ENCODE results near the gene SERPING1.
A peak's percentile ranks its signal among the peaks of the same experiment; 100 is the strongest.

SERPING1 gene

GRCh38 chr11:57634311-57634710, 36.8 kb downstream of the SERPING1 start:
- peaks cover 6% of the 10 kb centered on the region for H3K4me1 ChIP-seq (ENCODE audit: control insufficient read depth, insufficient read depth, low read depth, low read length)
- H3K27ac ChIP-seq (ENCODE audit: low read length, poor library complexity, severe bottlenecking): no peak overlapping the region
- no peak overlapping the region for H4K91ac ChIP-seq (ENCODE audit: low read length)
- no peaks in the 10 kb centered on the region for H3K36me3 ChIP-seq (ENCODE audit: control insufficient read depth in 1 of 2, insufficient read depth in 2 of 2, low read depth in 1 of 2, low read length in 2 of 2)
- H2AFZ ChIP-seq (ENCODE audit: low read depth, low read length): no peak overlapping the region
- H3K23ac ChIP-seq (ENCODE audit: low read length in 2 of 2): no peak overlapping the region
- no peak overlapping the region for H3K4me2 ChIP-seq (ENCODE audit: low read length, poor library complexity, severe bottlenecking)
- peaks cover 27 to 32% of the 10 kb centered on the region in 2 experiments for H3K27me3 ChIP-seq (ENCODE audit: control insufficient read depth in 1 of 2, insufficient read depth in 1 of 2, low read length in 2 of 2)
- no peak overlapping the region for H3K14ac ChIP-seq (ENCODE audit: low read length in 2 of 2)
- H3K4me3 ChIP-seq (ENCODE audit: insufficient read depth in 1 of 2, low read depth in 1 of 2, low read length in 2 of 2): no peak overlapping the region
- H2AK5ac ChIP-seq (ENCODE audit: low read length, severe bottlenecking): no peak overlapping the region
- no peak overlapping the region for H3K9ac ChIP-seq (ENCODE audit: low read length)
- DNase-seq: no peak
- H2BK120ac ChIP-seq (ENCODE audit: low read depth, low read length): no peak overlapping the region
- H3K18ac ChIP-seq (ENCODE audit: low read depth in 1 of 2, low read length in 2 of 2): no peak overlapping the region
- no peak overlapping the region for H3K4ac ChIP-seq (ENCODE audit: low read depth in 1 of 2, low read length in 2 of 2)
- no peak overlapping the region for H4K8ac ChIP-seq (ENCODE audit: low read length)
- no peak overlapping the region for H2BK5ac ChIP-seq (ENCODE audit: low read depth, low read length, poor library complexity, severe bottlenecking)
- H2BK12ac ChIP-seq (ENCODE audit: low read length in 2 of 2): no peak overlapping the region
- no peak overlapping the region for H2BK15ac ChIP-seq (ENCODE audit: low read depth, poor library complexity, severe bottlenecking)
- H3K9me3 ChIP-seq (ENCODE audit: control insufficient read depth, low read length): no peaks in the 10 kb centered on the region
- peaks cover 5% of the 10 kb centered on the region for H3K79me1 ChIP-seq (replicated peaks; ENCODE audit: low read length, poor library complexity, severe bottlenecking)

GRCh38 chr11:57635246-57635645, 37.8 kb downstream of the SERPING1 start:
- H3K79me1 ChIP-seq (replicated peaks; ENCODE audit: low read length, poor library complexity, severe bottlenecking): peaks cover 5% of the 10 kb centered on the region
- no peak overlapping the region for H3K4me3 ChIP-seq (ENCODE audit: insufficient read depth in 1 of 2, low read depth in 1 of 2, low read length in 2 of 2)
- H4K91ac ChIP-seq (ENCODE audit: low read length): no peak overlapping the region
- no peak overlapping the region for H2AK5ac ChIP-seq (ENCODE audit: low read length, severe bottlenecking)
- H2BK5ac ChIP-seq (ENCODE audit: low read depth, low read length, poor library complexity, severe bottlenecking): no peak overlapping the region
- no peak overlapping the region for H3K18ac ChIP-seq (ENCODE audit: low read depth in 1 of 2, low read length in 2 of 2)
- H4K8ac ChIP-seq (ENCODE audit: low read length): no peak overlapping the region
- peaks cover 12% of the 10 kb centered on the region for H3K4me1 ChIP-seq (ENCODE audit: control insufficient read depth, insufficient read depth, low read depth, low read length)
- no peak overlapping the region for H3K4me2 ChIP-seq (ENCODE audit: low read length, poor library complexity, severe bottlenecking)
- DNase-seq: no peak
- H2BK12ac ChIP-seq (ENCODE audit: low read length in 2 of 2): no peak overlapping the region
- peaks cover 27 to 32% of the 10 kb centered on the region in 2 experiments for H3K27me3 ChIP-seq (ENCODE audit: control insufficient read depth in 1 of 2, insufficient read depth in 1 of 2, low read length in 2 of 2)
- H3K9ac ChIP-seq (ENCODE audit: low read length): no peak overlapping the region
- H3K4ac ChIP-seq (ENCODE audit: low read depth in 1 of 2, low read length in 2 of 2): no peak overlapping the region
- H3K27ac ChIP-seq (ENCODE audit: low read length, poor library complexity, severe bottlenecking): no peak overlapping the region
- H2BK15ac ChIP-seq (ENCODE audit: low read depth, poor library complexity, severe bottlenecking): peak overlapping the region; percentile 0
- H3K23ac ChIP-seq (ENCODE audit: low read length in 2 of 2): no peak overlapping the region
- H2BK120ac ChIP-seq (ENCODE audit: low read depth, low read length): no peak overlapping the region
- WGBS: 96% methylated on average over 7 of the region's 8 CpGs
- no peak overlapping the region for H3K14ac ChIP-seq (ENCODE audit: low read length in 2 of 2)
- H2AFZ ChIP-seq (ENCODE audit: low read depth, low read length): no peak overlapping the region
- H3K36me3 ChIP-seq (ENCODE audit: control insufficient read depth in 1 of 2, insufficient read depth in 2 of 2, low read depth in 1 of 2, low read length in 2 of 2): no peaks in the 10 kb centered on the region
- H3K9me3 ChIP-seq (ENCODE audit: control insufficient read depth, low read length): no peaks in the 10 kb centered on the region

GRCh38 chr11:57637626-57638004, 40.1 kb downstream of the SERPING1 start:
- peak overlapping the region; percentile 81 for H4K8ac ChIP-seq (ENCODE audit: low read length)
- H2BK15ac ChIP-seq (ENCODE audit: low read depth, poor library complexity, severe bottlenecking): peak overlapping the region; percentile 60
- peak overlapping the region; percentile 33 for H2AFZ ChIP-seq (ENCODE audit: low read depth, low read length)
- peak overlapping the region; percentile 59 to 64 for H2BK12ac ChIP-seq (ENCODE audit: low read length in 2 of 2)
- peak overlapping the region; percentile 71 for H4K91ac ChIP-seq (ENCODE audit: low read length)
- H3K4me2 ChIP-seq (ENCODE audit: low read length, poor library complexity, severe bottlenecking): peak overlapping the region; percentile 68
- peak overlapping the region; percentile 33 for H2AK5ac ChIP-seq (ENCODE audit: low read length, severe bottlenecking)
- H3K79me1 ChIP-seq (replicated peaks; ENCODE audit: low read length, poor library complexity, severe bottlenecking): peaks cover 9% of the 10 kb centered on the region
- 25% methylated on average over 13 of the region's 18 CpGs for WGBS
- peak overlapping the region; percentile 75 for H2BK120ac ChIP-seq (ENCODE audit: low read depth, low read length)
- H3K18ac ChIP-seq (ENCODE audit: low read depth in 1 of 2, low read length in 2 of 2): peak overlapping the region; percentile 30 to 78
- no peaks in the 10 kb centered on the region for H3K9me3 ChIP-seq (ENCODE audit: control insufficient read depth, low read length)
- H3K27me3 ChIP-seq (ENCODE audit: control insufficient read depth in 1 of 2, insufficient read depth in 1 of 2, low read length in 2 of 2): peaks cover 16 to 17% of the 10 kb centered on the region in 2 experiments
- H3K4me3 ChIP-seq (ENCODE audit: insufficient read depth in 1 of 2, low read depth in 1 of 2, low read length in 2 of 2): peak overlapping the region; percentile 49 to 97
- peak; percentile 18 for DNase-seq
- H3K14ac ChIP-seq (ENCODE audit: low read length in 2 of 2): peak overlapping the region in 1 of 2 experiments; percentile 14
- H2BK5ac ChIP-seq (ENCODE audit: low read depth, low read length, poor library complexity, severe bottlenecking): peak overlapping the region; percentile 14
- no peak overlapping the region for H3K23ac ChIP-seq (ENCODE audit: low read length in 2 of 2)
- peak overlapping the region; percentile 95 for H3K9ac ChIP-seq (ENCODE audit: low read length)
- H3K27ac ChIP-seq (ENCODE audit: low read length, poor library complexity, severe bottlenecking): peak overlapping the region; percentile 9
- H3K36me3 ChIP-seq (ENCODE audit: control insufficient read depth in 1 of 2, insufficient read depth in 2 of 2, low read depth in 1 of 2, low read length in 2 of 2): no peaks in the 10 kb centered on the region
- H3K4ac ChIP-seq (ENCODE audit: low read depth in 1 of 2, low read length in 2 of 2): peak overlapping the region; percentile 9 to 52
- peaks cover 19% of the 10 kb centered on the region for H3K4me1 ChIP-seq (ENCODE audit: control insufficient read depth, insufficient read depth, low read depth, low read length)

- Histone ChIP-seq H4K8ac (ENCODE audit: low read length) (peak overlapping the region; percentile 89), H3K4me2 (ENCODE audit: low read length, poor library complexity, severe bottlenecking) (peak overlapping the region; percentile 68), H2AFZ (ENCODE audit: low read depth, low read length) (peak overlapping the region; percentile 33), H3K36me3 (ENCODE audit: control insufficient read depth in 1 of 2, insufficient read depth in 2 of 2, low read depth in 1 of 2, low read length in 2 of 2) (no peaks in the 10 kb centered on the region), H4K91ac (ENCODE audit: low read length) (peak overlapping the region; percentile 99), H3K14ac (ENCODE audit: low read length in 2 of 2) (peak overlapping the region; percentile 76 to 89), H2BK15ac (ENCODE audit: low read depth, poor library complexity, severe bottlenecking) (peak overlapping the region; percentile 97), H2BK120ac (ENCODE audit: low read depth, low read length) (peak overlapping the region; percentile 98), H3K4me1 (ENCODE audit: control insufficient read depth, insufficient read depth, low read depth, low read length) (peaks cover 22% of the 10 kb centered on the region), H2AK5ac (ENCODE audit: low read length, severe bottlenecking) (peak overlapping the region; percentile 88), H3K18ac (ENCODE audit: low read depth in 1 of 2, low read length in 2 of 2) (peak overlapping the region; percentile 73 to 99), H3K27me3 (ENCODE audit: control insufficient read depth in 1 of 2, insufficient read depth in 1 of 2, low read length in 2 of 2) (peaks cover 13 to 17% of the 10 kb centered on the region in 2 experiments), H3K4me3 (ENCODE audit: insufficient read depth in 1 of 2, low read depth in 1 of 2, low read length in 2 of 2) (peak overlapping the region; percentile 82 to 97), H3K9me3 (ENCODE audit: control insufficient read depth, low read length) (no peaks in the 10 kb centered on the region), H3K9ac (ENCODE audit: low read length) (peak overlapping the region; percentile 95), H3K23ac (ENCODE audit: low read length in 2 of 2) (peak overlapping the region in 1 of 2 experiments; percentile 62), H2BK12ac (ENCODE audit: low read length in 2 of 2) (peak overlapping the region; percentile 59 to 76), H3K79me1 (replicated peaks; ENCODE audit: low read length, poor library complexity, severe bottlenecking) (peaks cover 10% of the 10 kb centered on the region), H3K4ac (ENCODE audit: low read depth in 1 of 2, low read length in 2 of 2) (peak overlapping the region; percentile 98 to 99), H3K27ac (ENCODE audit: low read length, poor library complexity, severe bottlenecking) (peak overlapping the region; percentile 92), H2BK5ac (ENCODE audit: low read depth, low read length, poor library complexity, severe bottlenecking) (peak overlapping the region; percentile 98)
- whole genome bisulfite sequencing: under 1% methylated on average over 40 of the region's 47 CpGs
- DNase-seq: peak; percentile 90
Measured at GRCh38 chr11:57638005-57638781, 40.7 kb downstream of the SERPING1 start.
